ENCODE results near the gene ACE2.

DNA sequence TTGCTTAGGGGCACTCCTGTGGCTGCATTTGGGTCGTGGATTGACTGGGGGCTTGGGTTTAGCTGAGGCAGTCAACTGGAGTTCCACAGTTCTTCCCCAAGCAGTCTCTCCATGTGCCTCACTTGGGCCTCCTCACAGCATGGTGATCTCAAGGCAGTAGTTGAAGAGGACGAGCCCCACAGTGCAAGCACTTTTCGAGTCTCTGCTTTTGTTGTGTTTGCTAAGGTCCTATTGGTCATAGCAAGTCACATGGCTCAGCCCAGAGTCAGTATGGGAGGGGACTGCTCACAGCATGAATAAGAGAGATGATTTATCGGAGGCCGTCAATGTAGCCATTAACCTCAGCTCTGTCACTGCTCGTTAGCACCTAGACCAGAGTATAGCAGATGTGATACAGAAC lies 70.4 kb downstream of the ACE2 start:
- TF ChIP-seq POLR2A (IDR thresholded peaks at IDR 0.05), result no peak
- TF ChIP-seq, protein P1, sequence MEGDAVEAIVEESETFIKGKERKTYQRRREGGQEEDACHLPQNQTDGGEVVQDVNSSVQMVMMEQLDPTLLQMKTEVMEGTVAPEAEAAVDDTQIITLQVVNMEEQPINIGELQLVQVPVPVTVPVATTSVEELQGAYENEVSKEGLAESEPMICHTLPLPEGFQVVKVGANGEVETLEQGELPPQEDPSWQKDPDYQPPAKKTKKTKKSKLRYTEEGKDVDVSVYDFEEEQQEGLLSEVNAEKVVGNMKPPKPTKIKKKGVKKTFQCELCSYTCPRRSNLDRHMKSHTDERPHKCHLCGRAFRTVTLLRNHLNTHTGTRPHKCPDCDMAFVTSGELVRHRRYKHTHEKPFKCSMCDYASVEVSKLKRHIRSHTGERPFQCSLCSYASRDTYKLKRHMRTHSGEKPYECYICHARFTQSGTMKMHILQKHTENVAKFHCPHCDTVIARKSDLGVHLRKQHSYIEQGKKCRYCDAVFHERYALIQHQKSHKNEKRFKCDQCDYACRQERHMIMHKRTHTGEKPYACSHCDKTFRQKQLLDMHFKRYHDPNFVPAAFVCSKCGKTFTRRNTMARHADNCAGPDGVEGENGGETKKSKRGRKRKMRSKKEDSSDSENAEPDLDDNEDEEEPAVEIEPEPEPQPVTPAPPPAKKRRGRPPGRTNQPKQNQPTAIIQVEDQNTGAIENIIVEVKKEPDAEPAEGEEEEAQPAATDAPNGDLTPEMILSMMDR (IDR thresholded peaks at IDR 0.05), result no peak
- TF ChIP-seq POLR2AphosphoS5 (IDR thresholded peaks at IDR 0.05), result no peak
- TF ChIP-seq EP300 (IDR thresholded peaks at IDR 0.05), result no peak

All from suprapubic skin (tissue), 4 donors.